Measurements from ENCODE around the gene KNTC1.
"Not testable (repeated sequence)": the region's sequence is repeated elsewhere in the genome, so short reads cannot be mapped to it uniquely, and the experiment has no call there.

KNTC1 gene

DNA sequence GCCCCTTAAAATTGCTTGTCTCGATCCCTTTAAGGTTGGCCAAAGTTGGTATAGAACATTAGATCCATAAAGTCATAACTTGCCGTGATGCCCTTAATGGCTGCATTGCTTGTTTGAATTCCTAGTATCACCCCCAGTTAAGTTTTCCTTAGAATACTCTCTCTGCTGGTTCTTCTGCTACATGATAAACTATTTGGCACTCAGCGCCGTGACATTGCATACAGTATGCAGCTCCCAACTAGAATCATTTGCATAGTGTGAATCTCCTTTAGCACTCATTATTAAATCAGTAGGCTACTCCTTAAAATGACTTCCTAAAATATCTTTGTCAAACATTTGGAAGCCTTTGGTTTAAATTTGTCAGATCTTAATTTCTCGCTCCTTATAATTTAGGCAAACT is 42.2 kb downstream of the KNTC1 start:
- no peak for DNase-seq
- TF ChIP-seq GATA1 (IDR thresholded peaks at IDR 0.05; ENCODE audit: low read depth, low read length) (no peak), POLR2A (IDR thresholded peaks at IDR 0.05; ENCODE audit: low read length) (no peak)

GRCh38 chr12:122570006-122570405 is 43.0 kb downstream of the KNTC1 start:
- DNase-seq, result not testable (repeated sequence)

DNA sequence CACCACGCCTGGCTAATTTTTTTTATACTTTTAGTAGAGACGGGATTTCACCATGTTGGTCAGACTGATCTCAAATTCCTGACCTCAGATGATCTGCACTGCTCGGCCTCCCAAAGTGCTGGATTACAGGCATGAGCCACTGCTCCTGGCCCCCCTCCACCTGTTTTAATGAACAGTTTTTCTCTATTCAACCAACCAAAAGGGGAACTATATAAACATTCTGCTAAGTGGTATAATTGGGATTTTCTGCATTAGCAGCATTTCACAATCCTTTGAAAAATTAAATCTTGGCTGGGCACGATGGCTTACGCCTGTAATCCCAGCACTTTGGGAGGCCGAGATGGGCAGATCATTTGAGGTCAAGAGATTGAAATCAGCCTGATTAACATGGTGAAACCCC is 44.8 kb downstream of the KNTC1 start:
- DNase-seq, result no peak
- TF ChIP-seq GATA1 (IDR thresholded peaks at IDR 0.05; ENCODE audit: low read depth, low read length), result no peak
- no peak for TF ChIP-seq POLR2A (IDR thresholded peaks at IDR 0.05; ENCODE audit: low read length)

DNA sequence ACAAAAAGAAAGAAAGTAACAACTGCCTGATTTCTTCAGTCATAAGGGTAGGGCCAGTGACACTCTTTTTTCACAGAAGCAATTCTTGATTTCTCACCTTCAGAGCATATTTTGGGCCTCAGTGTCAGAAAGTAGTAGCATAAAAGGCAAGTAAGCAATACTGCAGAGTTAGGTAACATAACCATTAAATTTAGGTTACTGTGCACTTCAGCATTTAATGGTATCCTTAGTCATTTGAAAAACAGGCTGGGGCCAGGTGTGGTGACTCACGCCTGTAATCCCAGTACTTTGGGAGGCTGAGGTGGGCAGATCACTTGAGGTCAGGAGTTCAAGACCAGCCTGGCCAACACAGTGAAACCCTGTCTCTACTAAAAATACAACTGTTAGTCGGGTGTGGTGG is 56.2 kb downstream of the KNTC1 start:
- not testable (repeated sequence) for DNase-seq

DNA sequence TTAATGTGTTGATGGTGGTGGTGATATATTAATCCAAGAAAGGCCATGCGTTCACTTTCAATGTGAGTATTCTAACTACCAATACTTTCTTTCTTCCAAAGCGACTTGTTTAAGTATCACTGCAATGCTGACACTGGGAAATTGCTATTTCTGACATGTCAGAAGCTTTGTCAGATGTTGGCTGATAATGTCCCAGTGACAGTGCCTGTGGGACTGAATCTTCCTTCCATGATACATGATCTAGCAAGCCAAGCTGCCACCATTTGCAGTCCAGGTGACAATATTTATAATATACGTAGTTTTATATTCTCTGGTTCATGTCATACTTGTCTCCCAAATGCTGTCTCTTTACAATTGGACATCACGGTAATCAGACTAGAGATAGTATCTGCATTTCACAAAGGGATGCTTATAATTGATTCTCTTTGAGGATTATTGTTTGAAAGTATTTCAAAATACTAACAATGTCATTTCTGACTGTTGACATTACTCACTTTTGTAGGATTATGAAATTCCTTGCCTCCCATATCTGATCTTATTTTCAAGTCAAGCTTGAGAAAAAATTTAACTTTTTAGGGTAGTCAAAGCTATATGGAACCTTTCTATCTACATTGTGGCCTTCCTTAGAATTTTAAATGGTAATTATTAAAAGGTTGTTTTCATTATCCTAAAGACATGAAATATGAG is 57.3 kb downstream of the KNTC1 start:
- TF ChIP-seq POLR2A (IDR thresholded peaks at IDR 0.05; ENCODE audit: low read length) (no peak), GATA1 (IDR thresholded peaks at IDR 0.05; ENCODE audit: low read depth, low read length) (no peak)
- DNase-seq, result no peak

DNA sequence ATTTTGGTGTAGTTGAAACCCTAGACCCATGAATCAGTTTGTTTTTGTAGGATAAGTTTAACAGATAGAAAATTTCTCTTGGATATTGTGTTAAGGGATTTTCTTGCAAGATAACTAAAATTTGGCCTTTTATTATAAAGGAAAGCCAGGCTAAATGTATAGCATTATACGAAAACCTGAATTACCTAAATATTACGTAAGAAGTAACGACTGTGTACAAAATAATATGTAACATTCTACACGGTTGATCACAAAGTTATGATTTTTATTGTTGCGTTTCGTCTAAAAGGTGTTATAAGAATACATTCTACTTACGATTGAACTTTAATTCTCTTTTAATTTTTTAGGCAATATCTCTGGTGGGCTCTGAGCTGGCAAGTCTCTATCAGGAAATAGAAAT is 63.9 kb downstream of the KNTC1 start:
- TF ChIP-seq GATA1 (IDR thresholded peaks at IDR 0.05; ENCODE audit: low read depth, low read length) (no peak), POLR2A (IDR thresholded peaks at IDR 0.05; ENCODE audit: low read length) (no peak)
- no peak for DNase-seq

DNA sequence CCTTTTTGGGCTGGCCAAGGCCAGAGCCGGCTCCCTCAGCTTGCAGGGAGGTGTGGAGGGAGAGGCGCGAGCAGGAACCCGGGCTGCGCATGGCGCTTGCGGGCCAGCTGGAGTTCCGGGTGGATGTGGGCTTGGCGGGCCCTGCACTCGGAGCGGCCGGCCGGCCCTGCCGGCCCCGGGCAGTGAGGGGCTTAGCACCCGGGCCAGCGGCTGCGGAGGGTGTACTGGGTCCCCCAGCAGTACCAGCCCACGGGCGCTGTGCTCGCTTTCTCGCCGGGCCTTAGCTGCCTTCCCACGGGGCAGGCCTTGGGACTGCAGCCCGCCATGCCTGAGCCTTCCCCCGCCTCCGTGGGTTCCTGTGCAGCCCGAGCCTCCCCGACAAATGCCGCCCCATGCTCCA is 64.9 kb downstream of the KNTC1 start:
- DNase-seq, result not testable (repeated sequence)

GRCh38 chr12:122592543-122592942 is 65.5 kb downstream of the KNTC1 start:
- DNase-seq, result not testable (repeated sequence)

- DNase-seq, result no peak
- TF ChIP-seq GATA1 (IDR thresholded peaks at IDR 0.05; ENCODE audit: low read depth, low read length) (no peak), POLR2A (IDR thresholded peaks at IDR 0.05; ENCODE audit: low read length) (no peak)
Measured at GRCh38 chr12:122593910-122594309, 66.9 kb downstream of the KNTC1 start.

DNA sequence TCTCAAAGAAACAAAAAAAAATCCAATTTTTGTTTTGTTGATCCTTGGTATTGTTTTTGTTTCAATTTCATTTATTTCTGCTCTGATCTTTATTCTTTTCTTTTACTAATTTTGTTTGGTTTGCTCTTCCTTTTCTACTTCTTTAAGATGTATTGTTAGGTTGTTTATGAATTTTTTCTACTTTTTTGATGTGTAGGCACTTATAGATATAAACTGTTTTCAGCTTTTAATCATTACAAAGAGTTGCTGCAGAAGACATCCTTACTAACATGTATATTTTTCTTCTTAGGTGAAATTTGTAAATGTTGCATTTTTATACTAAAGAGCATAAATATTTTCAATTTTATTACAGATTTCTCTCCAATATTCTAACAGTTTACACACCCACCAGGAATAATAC is 69.8 kb downstream of the KNTC1 start:
- TF ChIP-seq POLR2A (IDR thresholded peaks at IDR 0.05; ENCODE audit: low read length) (no peak), GATA1 (IDR thresholded peaks at IDR 0.05; ENCODE audit: low read depth, low read length) (no peak)
- no peak for DNase-seq

DNA sequence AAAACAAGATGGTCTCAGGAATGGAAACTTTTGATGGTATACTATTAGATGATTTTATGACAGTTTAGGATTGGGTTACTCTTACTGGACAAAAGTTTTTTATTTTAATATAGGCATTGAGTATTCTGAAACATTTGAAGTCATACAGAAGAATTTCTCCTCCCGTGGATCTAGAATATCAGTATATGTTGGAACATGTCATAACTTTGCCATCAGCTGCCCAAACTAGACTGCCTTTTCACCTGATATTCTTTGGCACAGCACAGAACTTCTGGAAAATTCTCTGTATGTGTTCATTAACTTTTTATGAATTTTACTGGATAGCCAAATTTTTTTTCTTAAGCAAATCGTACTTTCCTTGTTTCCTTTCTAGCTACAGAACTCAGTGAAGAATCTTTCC is 75.4 kb downstream of the KNTC1 start:
- TF ChIP-seq POLR2A (IDR thresholded peaks at IDR 0.05; ENCODE audit: low read length), result no peak
- no peak for TF ChIP-seq GATA1 (IDR thresholded peaks at IDR 0.05; ENCODE audit: low read depth, low read length)

DNA sequence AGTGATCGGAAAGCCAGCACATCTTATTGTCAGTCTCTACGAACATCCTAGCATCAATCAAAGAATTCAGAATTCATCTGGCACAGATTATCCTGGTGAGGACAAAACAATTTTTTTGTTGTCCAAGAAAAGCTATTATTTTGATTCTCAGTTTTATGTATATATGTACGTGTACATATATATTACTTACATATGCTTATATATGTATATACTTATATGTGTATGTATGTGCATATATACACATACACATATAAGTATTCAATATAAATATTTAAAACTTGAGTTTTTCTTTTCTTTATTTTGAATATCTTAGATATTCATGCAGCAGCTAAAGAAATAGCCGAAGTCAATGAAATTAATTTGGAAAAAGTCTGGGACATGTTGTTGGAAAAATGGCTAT is 77.9 kb downstream of the KNTC1 start:
- DNase-seq, result no peak
- TF ChIP-seq POLR2A (IDR thresholded peaks at IDR 0.05; ENCODE audit: low read length), result no peak
- TF ChIP-seq GATA1 (IDR thresholded peaks at IDR 0.05; ENCODE audit: low read depth, low read length), result no peak

More for the DNA sequence above, 75.4 kb downstream of the KNTC1 start:
- no peak for DNase-seq

GRCh38 chr12:122609732-122610131 is 82.7 kb downstream of the KNTC1 start:
- TF ChIP-seq GATA1 (IDR thresholded peaks at IDR 0.05; ENCODE audit: low read depth, low read length), result no peak
- TF ChIP-seq POLR2A (IDR thresholded peaks at IDR 0.05; ENCODE audit: low read length), result no peak
- no peak for DNase-seq

DNA sequence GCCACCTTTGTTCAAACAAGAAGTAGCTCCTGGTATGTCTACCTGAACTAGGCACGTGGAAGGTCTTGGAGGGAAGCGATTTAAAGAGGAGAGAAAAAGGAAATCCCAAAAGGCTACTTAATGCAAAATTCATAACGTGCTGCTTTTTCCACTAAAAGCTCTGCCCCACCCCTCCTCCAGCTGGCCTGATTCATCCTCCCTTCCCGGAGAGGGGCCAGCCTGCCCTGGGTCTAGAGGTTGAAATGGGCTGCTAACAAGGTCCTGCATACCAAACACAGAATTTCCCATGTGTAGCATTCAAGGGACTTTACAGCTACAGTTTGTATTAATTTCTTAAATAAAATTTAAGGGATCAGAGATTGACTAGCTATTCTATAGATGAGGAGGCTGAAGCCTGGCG is 83.2 kb downstream of the KNTC1 start:
- DNase-seq, result no peak
- TF ChIP-seq GATA1 (IDR thresholded peaks at IDR 0.05; ENCODE audit: low read depth, low read length) (no peak), POLR2A (IDR thresholded peaks at IDR 0.05; ENCODE audit: low read length) (no peak)

DNA sequence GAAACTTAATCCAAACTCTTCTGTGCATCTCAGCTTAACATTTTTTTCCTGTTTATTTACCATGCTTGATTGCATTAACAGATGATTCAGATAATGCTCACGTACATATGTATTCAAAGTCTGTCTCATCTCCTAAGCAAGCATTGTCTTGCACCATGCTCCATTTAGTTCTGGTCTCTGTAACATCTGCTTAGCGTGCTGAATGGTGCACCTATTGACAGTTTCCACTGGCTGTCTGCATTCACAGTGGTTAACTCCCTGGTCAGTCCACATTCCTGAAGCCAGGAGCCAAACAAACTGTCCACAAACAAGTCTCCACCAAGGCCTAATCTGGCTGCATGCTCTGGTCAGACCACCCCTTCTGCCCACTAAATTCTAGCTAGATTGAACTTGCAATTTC is 83.9 kb downstream of the KNTC1 start:
- TF ChIP-seq GATA1 (IDR thresholded peaks at IDR 0.05; ENCODE audit: low read depth, low read length) (no peak), POLR2A (IDR thresholded peaks at IDR 0.05; ENCODE audit: low read length) (no peak)
- DNase-seq, result no peak

GRCh38 chr12:122614839-122615238 is 87.8 kb downstream of the KNTC1 start:
- no peak for TF ChIP-seq POLR2A (IDR thresholded peaks at IDR 0.05; ENCODE audit: low read length)
- TF ChIP-seq GATA1 (IDR thresholded peaks at IDR 0.05; ENCODE audit: low read depth, low read length), result no peak
- no peak for DNase-seq
